ENCODE measurements around the gene DNAJC5.

DNA sequence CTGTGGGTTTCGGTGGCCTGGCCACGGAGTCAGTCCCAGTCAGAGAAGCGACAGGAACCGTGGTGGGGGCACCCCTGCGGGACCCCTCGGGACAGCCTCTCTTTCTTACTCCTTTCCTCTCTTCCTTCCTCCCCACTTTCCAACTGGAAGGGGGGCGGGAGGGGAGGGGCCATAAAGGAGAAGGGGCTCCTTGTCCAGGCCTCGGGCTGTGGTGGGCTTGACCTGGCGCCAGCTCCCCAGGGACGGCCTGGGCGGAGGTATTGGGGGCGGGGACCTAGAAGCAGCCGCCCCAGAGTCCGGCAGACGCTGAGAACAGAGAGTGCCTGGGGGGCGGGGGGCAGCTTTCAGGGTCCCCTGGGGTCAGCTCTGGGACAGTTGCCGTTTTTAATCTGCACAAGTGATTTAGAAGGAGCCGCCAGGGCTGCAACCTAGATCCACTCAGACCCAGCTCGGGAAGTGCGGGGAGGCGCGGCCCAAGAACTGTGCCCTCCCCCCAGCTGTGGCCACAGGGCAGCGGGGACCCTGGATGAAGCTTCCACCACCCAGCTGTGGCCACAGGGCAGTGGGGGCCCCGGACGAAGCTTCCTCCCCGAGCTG lies 40.1 kb upstream of the DNAJC5 start:
- TF ChIP-seq, protein P1, sequence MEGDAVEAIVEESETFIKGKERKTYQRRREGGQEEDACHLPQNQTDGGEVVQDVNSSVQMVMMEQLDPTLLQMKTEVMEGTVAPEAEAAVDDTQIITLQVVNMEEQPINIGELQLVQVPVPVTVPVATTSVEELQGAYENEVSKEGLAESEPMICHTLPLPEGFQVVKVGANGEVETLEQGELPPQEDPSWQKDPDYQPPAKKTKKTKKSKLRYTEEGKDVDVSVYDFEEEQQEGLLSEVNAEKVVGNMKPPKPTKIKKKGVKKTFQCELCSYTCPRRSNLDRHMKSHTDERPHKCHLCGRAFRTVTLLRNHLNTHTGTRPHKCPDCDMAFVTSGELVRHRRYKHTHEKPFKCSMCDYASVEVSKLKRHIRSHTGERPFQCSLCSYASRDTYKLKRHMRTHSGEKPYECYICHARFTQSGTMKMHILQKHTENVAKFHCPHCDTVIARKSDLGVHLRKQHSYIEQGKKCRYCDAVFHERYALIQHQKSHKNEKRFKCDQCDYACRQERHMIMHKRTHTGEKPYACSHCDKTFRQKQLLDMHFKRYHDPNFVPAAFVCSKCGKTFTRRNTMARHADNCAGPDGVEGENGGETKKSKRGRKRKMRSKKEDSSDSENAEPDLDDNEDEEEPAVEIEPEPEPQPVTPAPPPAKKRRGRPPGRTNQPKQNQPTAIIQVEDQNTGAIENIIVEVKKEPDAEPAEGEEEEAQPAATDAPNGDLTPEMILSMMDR (conservative IDR thresholded peaks at IDR 0.05; ENCODE audit: low read depth in 2 of 2) = no peak
- TF ChIP-seq POLR2AphosphoS5 (IDR thresholded peaks at IDR 0.05; ENCODE audit: low read depth) (no peak), EZH2 (IDR thresholded peaks at IDR 0.05; ENCODE audit: low read depth, unreplicated experiment) (no peak), CREB1 (CRISPR knock-in tag; IDR thresholded peaks at IDR 0.05; ENCODE audit: low read depth) (no peak), EZH2phosphoT487 (IDR thresholded peaks at IDR 0.05; ENCODE audit: unreplicated experiment) (no peak), JUNB (IDR thresholded peaks at IDR 0.05; ENCODE audit: unreplicated experiment) (no peak), NANOG (IDR thresholded peaks at IDR 0.05; ENCODE audit: borderline replicate concordance) (no peak)
- TF ChIP-seq, protein P2, sequence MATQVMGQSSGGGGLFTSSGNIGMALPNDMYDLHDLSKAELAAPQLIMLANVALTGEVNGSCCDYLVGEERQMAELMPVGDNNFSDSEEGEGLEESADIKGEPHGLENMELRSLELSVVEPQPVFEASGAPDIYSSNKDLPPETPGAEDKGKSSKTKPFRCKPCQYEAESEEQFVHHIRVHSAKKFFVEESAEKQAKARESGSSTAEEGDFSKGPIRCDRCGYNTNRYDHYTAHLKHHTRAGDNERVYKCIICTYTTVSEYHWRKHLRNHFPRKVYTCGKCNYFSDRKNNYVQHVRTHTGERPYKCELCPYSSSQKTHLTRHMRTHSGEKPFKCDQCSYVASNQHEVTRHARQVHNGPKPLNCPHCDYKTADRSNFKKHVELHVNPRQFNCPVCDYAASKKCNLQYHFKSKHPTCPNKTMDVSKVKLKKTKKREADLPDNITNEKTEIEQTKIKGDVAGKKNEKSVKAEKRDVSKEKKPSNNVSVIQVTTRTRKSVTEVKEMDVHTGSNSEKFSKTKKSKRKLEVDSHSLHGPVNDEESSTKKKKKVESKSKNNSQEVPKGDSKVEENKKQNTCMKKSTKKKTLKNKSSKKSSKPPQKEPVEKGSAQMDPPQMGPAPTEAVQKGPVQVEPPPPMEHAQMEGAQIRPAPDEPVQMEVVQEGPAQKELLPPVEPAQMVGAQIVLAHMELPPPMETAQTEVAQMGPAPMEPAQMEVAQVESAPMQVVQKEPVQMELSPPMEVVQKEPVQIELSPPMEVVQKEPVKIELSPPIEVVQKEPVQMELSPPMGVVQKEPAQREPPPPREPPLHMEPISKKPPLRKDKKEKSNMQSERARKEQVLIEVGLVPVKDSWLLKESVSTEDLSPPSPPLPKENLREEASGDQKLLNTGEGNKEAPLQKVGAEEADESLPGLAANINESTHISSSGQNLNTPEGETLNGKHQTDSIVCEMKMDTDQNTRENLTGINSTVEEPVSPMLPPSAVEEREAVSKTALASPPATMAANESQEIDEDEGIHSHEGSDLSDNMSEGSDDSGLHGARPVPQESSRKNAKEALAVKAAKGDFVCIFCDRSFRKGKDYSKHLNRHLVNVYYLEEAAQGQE (IDR thresholded peaks at IDR 0.05; ENCODE audit: unreplicated experiment) = no peak
